AG10803 (cell line): ENCODE measurements around the gene SORBS2.
A peak's percentile ranks its signal among the peaks of the same experiment; 100 is the strongest.

Source experiments
- DNase-seq: peaks from one replicate; pipeline ENCODE4 v3.0.0; 2010; ENCODE audit warnings: low read depth
- H3K4me3 ChIP-seq: 2 replicates; pipeline ENCODE4 v1.5.1; 2011; ENCODE audit warnings: mild to moderate bottlenecking, low read length, control low read depth
- CTCF ChIP-seq: conservative IDR thresholded peaks from 2 replicates; pipeline ENCODE4 v1.5.1; 2011; ENCODE audit warnings: mild to moderate bottlenecking, low read length, control low read depth, inconsistent platforms

The SORBS2 gene

DNA sequence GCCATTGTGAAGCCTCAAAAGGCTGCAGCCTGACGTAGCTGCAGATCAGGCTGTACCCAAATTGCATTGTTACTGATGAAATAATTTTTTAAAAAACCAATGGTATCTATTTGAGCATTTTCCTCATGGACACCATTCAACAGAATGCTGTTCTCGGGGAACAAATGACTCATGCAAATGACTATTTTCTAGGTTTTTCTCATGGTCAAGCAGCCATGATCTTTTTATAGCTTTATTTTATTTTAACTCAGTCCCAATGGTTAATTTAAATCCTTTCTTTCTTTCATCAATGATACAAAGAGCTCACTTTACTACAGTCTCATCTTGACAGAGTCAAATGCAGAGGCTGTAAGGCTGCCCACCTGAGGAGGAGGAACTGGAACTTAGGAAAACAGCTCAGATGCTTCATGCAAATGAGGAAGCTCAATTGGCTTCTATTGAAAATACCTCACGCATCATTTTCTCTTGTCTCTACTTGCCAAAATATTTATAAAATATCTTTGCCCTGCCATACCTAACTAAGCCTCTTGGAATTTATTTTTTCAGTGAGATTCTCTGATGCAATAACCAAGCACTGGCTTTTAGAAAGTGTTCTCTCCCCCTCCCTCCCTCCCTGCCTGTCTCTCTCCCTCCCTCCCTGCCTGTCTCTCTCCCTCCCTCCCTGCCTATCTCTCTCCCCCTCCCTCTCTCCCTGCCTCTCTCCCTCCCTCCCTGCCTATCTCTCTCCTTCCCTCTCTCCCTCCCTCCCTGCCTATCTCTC is 81.0 kb downstream of the SORBS2 start:
- DNase-seq, result peak; percentile 72
- TF ChIP-seq CTCF, result peak; percentile 27

GRCh38 chr4:185730387-185730786 is 81.6 kb downstream of the SORBS2 start:
- TF ChIP-seq CTCF, result no peak
- H3K4me3 ChIP-seq, result no peak overlapping the region
- peak; percentile 35 for DNase-seq

More for the DNA sequence above, 81.0 kb downstream of the SORBS2 start:
- H3K4me3 ChIP-seq, result no peak overlapping the region

DNA sequence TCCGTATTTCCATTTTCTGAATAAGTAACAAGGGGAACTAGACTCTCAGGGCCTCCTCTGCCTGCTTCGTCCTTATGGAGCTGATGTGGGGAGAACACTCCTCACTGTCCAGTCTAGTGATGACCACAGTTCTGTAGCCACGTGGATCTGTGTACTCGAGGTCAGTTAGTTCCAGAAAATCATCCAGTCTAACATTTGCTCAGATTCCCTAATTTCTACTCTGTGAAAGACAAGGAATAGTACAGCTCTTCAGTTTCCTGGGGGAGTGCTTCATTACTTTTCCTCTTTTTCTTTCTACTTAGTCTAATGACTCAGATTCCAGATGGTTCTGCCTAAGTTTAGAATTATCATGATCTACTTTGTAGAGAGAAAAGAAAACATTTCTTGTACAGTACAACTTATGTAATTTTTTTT is 82.6 kb downstream of the SORBS2 start:
- H3K4me3 ChIP-seq, result no peak overlapping the region
- TF ChIP-seq CTCF, result no peak
- DNase-seq, result no peak

DNA sequence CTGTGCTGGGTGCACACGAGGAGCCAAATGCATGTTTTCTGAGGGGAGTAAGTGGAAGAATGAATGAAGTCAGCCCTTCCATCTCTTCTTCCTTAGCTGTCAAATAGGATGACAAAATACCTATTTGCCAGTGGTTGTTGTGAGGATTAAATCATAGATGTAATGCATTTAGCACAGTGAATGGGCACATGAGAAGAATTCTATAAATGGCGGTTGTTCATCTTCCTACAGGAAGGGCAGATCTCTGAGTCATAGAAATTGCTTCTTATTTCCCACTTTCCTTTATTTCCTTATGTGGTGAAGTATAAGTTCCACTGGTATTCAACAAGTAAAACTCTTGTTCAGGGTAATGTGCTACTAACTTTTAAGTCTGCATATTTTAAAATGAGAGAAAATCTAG is 83.1 kb downstream of the SORBS2 start:
- no peak for TF ChIP-seq CTCF

GRCh38 chr4:185726931-185727330 is 85.1 kb downstream of the SORBS2 start:
- H3K4me3 ChIP-seq, result no peak overlapping the region
- TF ChIP-seq CTCF, result no peak
- peak; percentile 77 for DNase-seq

More for the DNA sequence above, 83.1 kb downstream of the SORBS2 start:
- no peak overlapping the region for H3K4me3 ChIP-seq
- no peak for DNase-seq

DNA sequence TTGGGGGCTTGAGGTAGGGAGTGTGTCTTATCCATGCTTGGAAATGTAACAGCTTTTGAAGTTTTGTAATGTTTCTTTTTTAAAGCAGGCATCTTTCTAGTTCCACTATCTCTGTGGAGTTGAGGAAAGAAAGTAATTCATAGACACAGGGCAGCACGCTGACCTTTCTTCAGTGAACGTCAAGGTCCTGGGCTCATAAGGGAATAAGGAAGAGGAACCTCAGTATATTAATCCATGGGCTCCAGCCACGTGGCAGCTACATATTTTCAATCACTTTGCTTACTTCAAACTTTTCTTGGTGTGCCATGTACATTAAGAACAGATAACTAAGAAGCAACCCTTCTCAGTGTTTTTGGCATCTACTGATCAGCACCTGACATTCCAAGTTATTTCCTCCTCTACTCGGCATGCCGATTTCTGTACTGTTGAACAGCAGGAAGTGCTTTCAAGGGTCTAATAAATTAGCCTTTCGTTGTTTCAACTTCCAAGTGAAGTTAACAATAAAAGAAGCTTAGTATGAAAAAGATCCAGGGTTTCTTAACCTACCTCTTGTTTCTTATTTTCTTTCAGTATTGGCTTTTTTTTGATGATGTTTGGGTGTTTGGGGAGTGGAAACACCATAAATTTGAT is 88.2 kb downstream of the SORBS2 start:
- H3K4me3 ChIP-seq, result no peak overlapping the region
- no peak for TF ChIP-seq CTCF

GRCh38 chr4:185722029-185722316 is 90.0 kb downstream of the SORBS2 start:
- TF ChIP-seq CTCF, result no peak
- no peak overlapping the region for H3K4me3 ChIP-seq
- DNase-seq, result peak; percentile 20

More for the DNA sequence above, 88.2 kb downstream of the SORBS2 start:
- no peak for DNase-seq
